HEK293 (cell line): Measurements from ENCODE around the gene TYRP1.
A peak's percentile ranks its signal among the peaks of the same experiment; 100 is the strongest.

ENCODE experiments used
- CTCF ChIA-PET: fragments of 350-600 bp; formaldehyde crosslinking; extraction: SDS; loops from one replicate; lab custom pipeline; 2021; ENCODE audit warnings: antibody characterized with exemption; lab: Yijun Ruan, JAX
- POLR2A ChIA-PET: fragments of 300-600 bp; formaldehyde crosslinking; extraction: SDS; loops from one replicate; lab custom pipeline; 2020; ENCODE audit warnings: antibody characterized with exemption, inconsistent platforms; lab: Yijun Ruan, JAX
- H3K27ac ChIP-seq: fragments of 200-500 bp; sonication (Bioruptor generic); 2 replicates; pipeline ENCODE4 v1.5.1; 2014; ENCODE audit warnings: low read depth, low read length, control low read depth, inconsistent platforms; ENCODE audit errors: extremely low read depth
- H3K36me3 ChIP-seq, 2 experiments: fragments of 200-500 bp in 1 of 2; sonication (Bioruptor generic) in 1 of 2; 1 replicate in 1 of 2; 2 replicates in 1 of 2; pipeline ENCODE4 v1.5.1; 2014 to 2017; ENCODE audit warnings: inconsistent platforms in 2 of 2, low read length in 2 of 2; ENCODE audit not compliant: control insufficient read depth in 2 of 2, insufficient read depth in 1 of 2
- H3K4me1 ChIP-seq: fragments of 200-500 bp; sonication (Bioruptor generic); 2 replicates; pipeline ENCODE4 v1.5.1; 2014; ENCODE audit warnings: mild to moderate bottlenecking, low read length, inconsistent platforms; ENCODE audit not compliant: control insufficient read depth, insufficient read depth
- H3K4me3 ChIP-seq: 2 replicates; pipeline ENCODE4 v1.5.1; 2011; ENCODE audit warnings: low read depth, mild to moderate bottlenecking, control low read depth, low read length, moderate library complexity
- H3K9me3 ChIP-seq: fragments of 200-500 bp; sonication (Bioruptor generic); 2 replicates; pipeline ENCODE4 v1.5.1; 2014; ENCODE audit warnings: low read depth, low read length, inconsistent platforms; ENCODE audit not compliant: control insufficient read depth, insufficient read depth
- CTCF ChIP-seq: fragments of 450-650 bp; formaldehyde crosslinking; IDR thresholded peaks from 2 replicates; pipeline ENCODE4 v1.5.1; 2016; ENCODE audit warnings: missing biosample characterization, missing genetic modification characterization
- IKZF3 ChIP-seq: fragments of 450-650 bp; IDR thresholded peaks from 2 replicates; pipeline ENCODE4 v1.5.0; 2018; ENCODE audit warnings: missing biosample characterization, mild to moderate bottlenecking, missing genetic modification characterization, moderate library complexity
- KLF10 ChIP-seq: fragments of 450-650 bp; IDR thresholded peaks from 2 replicates; pipeline ENCODE4 v1.5.1; 2018; ENCODE audit warnings: missing biosample characterization, mild to moderate bottlenecking, missing genetic modification characterization
- KLF9 ChIP-seq: fragments of 450-650 bp; formaldehyde crosslinking; IDR thresholded peaks from 2 replicates; pipeline ENCODE4 v1.5.1; 2016; ENCODE audit warnings: missing biosample characterization, missing genetic modification characterization, low read depth
- MYNN ChIP-seq: fragments of 450-650 bp; formaldehyde crosslinking; IDR thresholded peaks from 2 replicates; pipeline ENCODE4 v1.5.1; 2016; ENCODE audit warnings: missing biosample characterization, missing genetic modification characterization, borderline replicate concordance
- ZEB2 ChIP-seq: fragments of 450-650 bp; formaldehyde crosslinking; IDR thresholded peaks from 2 replicates; pipeline ENCODE4 v1.5.1; 2016; ENCODE audit warnings: missing biosample characterization, missing genetic modification characterization
- ZNF19 ChIP-seq: fragments of 450-650 bp; formaldehyde crosslinking; IDR thresholded peaks from 2 replicates; pipeline ENCODE4; 2016; ENCODE audit warnings: missing biosample characterization, missing genetic modification characterization, low read depth
- ZNF202 ChIP-seq: fragments of 450-650 bp; formaldehyde crosslinking; IDR thresholded peaks from 2 replicates; pipeline ENCODE4 v1.5.1; 2016; ENCODE audit warnings: missing biosample characterization, missing genetic modification characterization, borderline replicate concordance
- ZNF211 ChIP-seq: fragments of 450-650 bp; formaldehyde crosslinking; IDR thresholded peaks from 2 replicates; pipeline ENCODE4 v1.5.1; 2016; ENCODE audit warnings: low read depth, missing biosample characterization, missing genetic modification characterization
- ZNF335 ChIP-seq: fragments of 450-650 bp; formaldehyde crosslinking; conservative IDR thresholded peaks from 2 replicates; pipeline ENCODE4 v1.5.1; 2016; ENCODE audit warnings: missing biosample characterization, missing genetic modification characterization
- ZNF366 ChIP-seq: fragments of 450-650 bp; formaldehyde crosslinking; conservative IDR thresholded peaks from 2 replicates; pipeline ENCODE4 v1.5.1; 2016; ENCODE audit warnings: missing biosample characterization, missing genetic modification characterization
- ZNF404 ChIP-seq: fragments of 450-650 bp; formaldehyde crosslinking; IDR thresholded peaks from 2 replicates; pipeline ENCODE4 v1.5.1; 2017; ENCODE audit warnings: missing biosample characterization, missing genetic modification characterization
- ZNF416 ChIP-seq: fragments of 450-650 bp; formaldehyde crosslinking; IDR thresholded peaks from 2 replicates; pipeline ENCODE4 v1.5.1; 2016; ENCODE audit warnings: missing biosample characterization, missing genetic modification characterization
- ZNF449 ChIP-seq: fragments of 450-650 bp; formaldehyde crosslinking; IDR thresholded peaks from 2 replicates; pipeline ENCODE4 v1.5.1; 2017; ENCODE audit warnings: missing biosample characterization, mild to moderate bottlenecking, missing genetic modification characterization, moderate library complexity
- ZNF521 ChIP-seq: fragments of 450-650 bp; formaldehyde crosslinking; IDR thresholded peaks from 2 replicates; pipeline ENCODE4 v1.5.1; 2017; ENCODE audit warnings: missing biosample characterization, mild to moderate bottlenecking, missing genetic modification characterization
- ZNF561 ChIP-seq: fragments of 450-650 bp; IDR thresholded peaks from 2 replicates; pipeline ENCODE4 v1.5.1; 2018; ENCODE audit warnings: missing biosample characterization, missing genetic modification characterization, borderline replicate concordance
- ZNF654 ChIP-seq: fragments of 450-650 bp; formaldehyde crosslinking; IDR thresholded peaks from 2 replicates; pipeline ENCODE4 v1.5.1; 2016; ENCODE audit warnings: low read depth, missing biosample characterization, missing genetic modification characterization
- ZNF660 ChIP-seq: fragments of 450-650 bp; IDR thresholded peaks from 2 replicates; pipeline ENCODE4 v1.5.1; 2018; ENCODE audit warnings: missing biosample characterization, mild to moderate bottlenecking, missing genetic modification characterization
- ZNF704 ChIP-seq: fragments of 450-650 bp; formaldehyde crosslinking; IDR thresholded peaks from 2 replicates; pipeline ENCODE4 v1.5.1; 2016; ENCODE audit warnings: missing biosample characterization, missing genetic modification characterization
- ZSCAN30 ChIP-seq: fragments of 450-650 bp; IDR thresholded peaks from 2 replicates; pipeline ENCODE4 v1.5.1; 2018; ENCODE audit warnings: missing biosample characterization, mild to moderate bottlenecking, missing genetic modification characterization, moderate library complexity
- TF ChIP-seq, protein P1 (sequence below): fragments of 450-650 bp; formaldehyde crosslinking; IDR thresholded peaks from 2 replicates; pipeline ENCODE4 v1.5.1; 2016; ENCODE audit warnings: missing biosample characterization, missing genetic modification characterization, low read depth
- TF ChIP-seq, protein P2 (sequence below): fragments of 450-650 bp; formaldehyde crosslinking; IDR thresholded peaks from 2 replicates; pipeline ENCODE4 v1.5.1; 2016; ENCODE audit warnings: missing biosample characterization, missing genetic modification characterization

The TYRP1 gene

DNA sequence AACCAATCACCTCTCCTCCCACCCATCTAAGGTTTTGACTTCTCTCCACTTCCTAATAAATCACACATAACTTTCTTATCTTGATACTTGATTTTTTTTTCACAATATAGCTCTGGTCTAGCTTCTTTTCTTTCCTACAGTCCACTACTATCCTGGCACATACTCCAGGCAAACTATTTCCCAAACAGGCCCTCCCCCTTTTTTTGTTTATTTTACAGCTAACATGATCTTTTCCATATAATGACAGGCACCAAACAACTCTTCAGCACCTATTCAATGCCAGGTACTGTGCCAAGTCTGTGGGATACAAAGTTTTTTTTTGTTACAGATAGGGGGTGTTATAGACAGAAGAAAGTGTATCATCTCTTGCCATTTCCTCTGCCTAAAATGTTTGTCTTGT is 7.9 kb downstream of the TYRP1 start:
- Histone ChIP-seq H3K4me1 (peaks cover 16% of the 10 kb centered on the region), H3K27ac (no peak overlapping the region), H3K9me3 (no peaks in the 10 kb centered on the region), H3K36me3 (no peaks in the 10 kb centered on the region), H3K4me3 (no peak overlapping the region)
- POLR2A ChIA-PET: no interaction called here
- TF ChIP-seq ZNF704 (tag by site-specific recombination): no peak
- TF ChIP-seq ZSCAN30 (tag by site-specific recombination): no peak
- no peak for TF ChIP-seq MYNN (tag by site-specific recombination)
- no peak for TF ChIP-seq ZNF654 (tag by site-specific recombination)
- no peak for TF ChIP-seq ZNF366 (tag by site-specific recombination)
- CTCF ChIA-PET: interaction anchor here (0.6 to 0.8 kb wide), 5 partner anchors 22 to 812 kb away, joined by 3 to 4 read pairs (median 3); no protein-coding TSS in a partner anchor

DNA sequence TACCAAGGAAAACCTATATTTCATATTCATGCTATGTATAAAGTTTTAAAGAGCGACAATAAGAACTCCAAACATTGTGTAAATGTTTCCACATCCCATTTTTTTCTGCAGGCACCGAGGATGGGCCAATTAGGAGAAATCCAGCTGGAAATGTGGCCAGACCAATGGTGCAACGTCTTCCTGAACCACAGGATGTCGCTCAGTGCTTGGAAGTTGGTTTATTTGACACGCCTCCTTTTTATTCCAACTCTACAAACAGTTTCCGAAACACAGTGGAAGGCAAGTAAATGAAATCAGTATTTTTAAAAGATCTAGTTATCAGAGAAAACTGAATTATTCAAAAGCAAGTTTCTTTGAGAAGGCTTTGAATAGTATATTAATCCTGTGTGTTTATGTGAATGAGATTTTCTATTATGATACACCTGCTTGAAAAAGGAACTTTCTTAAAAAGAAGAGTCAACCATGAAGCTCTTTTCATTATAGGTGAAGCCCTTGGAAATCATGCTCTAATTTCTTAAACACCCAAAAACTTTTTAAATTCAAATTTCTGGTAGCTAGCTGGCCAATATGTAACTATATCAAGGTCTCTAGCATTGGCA is 9.1 kb downstream of the TYRP1 start:
- POLR2A ChIA-PET: no interaction called here
- CTCF ChIA-PET: interaction anchor here (0.6 to 1.7 kb wide), 34 partner anchors 9 to 1883 kb away, joined by 3 to 24 read pairs (median 3); no protein-coding TSS in a partner anchor

GRCh38 chr9:12703996-12704395 is 10.8 kb downstream of the TYRP1 start:
- ChIA-PET POLR2A (interaction anchor here (0.6 kb wide), 1 partner anchor 1960 kb away, joined by 3 read pairs; no protein-coding TSS in a partner anchor), CTCF (interaction anchor here (0.6 to 1.7 kb wide), 4 partner anchors 15 to 1531 kb away, joined by 3 to 13 read pairs (median 6); no protein-coding TSS in a partner anchor)
- no peak overlapping the region for H3K27ac ChIP-seq
- no peaks in the 10 kb centered on the region for H3K9me3 ChIP-seq
- H3K4me3 ChIP-seq: no peak overlapping the region
- peaks cover 3% of the 10 kb centered on the region; the same call in 1 of the 2 replicates for H3K4me1 ChIP-seq
- H3K36me3 ChIP-seq: no peaks in the 10 kb centered on the region
- TF ChIP-seq ZNF561 (no peak), ZEB2 (tag by site-specific recombination) (no peak), ZNF449 (tag by site-specific recombination) (no peak), ZNF416 (no peak), ZNF202 (tag by site-specific recombination) (no peak), ZNF404 (tag by site-specific recombination) (no peak), ZNF521 (tag by site-specific recombination) (no peak)
- TF ChIP-seq, protein P1, sequence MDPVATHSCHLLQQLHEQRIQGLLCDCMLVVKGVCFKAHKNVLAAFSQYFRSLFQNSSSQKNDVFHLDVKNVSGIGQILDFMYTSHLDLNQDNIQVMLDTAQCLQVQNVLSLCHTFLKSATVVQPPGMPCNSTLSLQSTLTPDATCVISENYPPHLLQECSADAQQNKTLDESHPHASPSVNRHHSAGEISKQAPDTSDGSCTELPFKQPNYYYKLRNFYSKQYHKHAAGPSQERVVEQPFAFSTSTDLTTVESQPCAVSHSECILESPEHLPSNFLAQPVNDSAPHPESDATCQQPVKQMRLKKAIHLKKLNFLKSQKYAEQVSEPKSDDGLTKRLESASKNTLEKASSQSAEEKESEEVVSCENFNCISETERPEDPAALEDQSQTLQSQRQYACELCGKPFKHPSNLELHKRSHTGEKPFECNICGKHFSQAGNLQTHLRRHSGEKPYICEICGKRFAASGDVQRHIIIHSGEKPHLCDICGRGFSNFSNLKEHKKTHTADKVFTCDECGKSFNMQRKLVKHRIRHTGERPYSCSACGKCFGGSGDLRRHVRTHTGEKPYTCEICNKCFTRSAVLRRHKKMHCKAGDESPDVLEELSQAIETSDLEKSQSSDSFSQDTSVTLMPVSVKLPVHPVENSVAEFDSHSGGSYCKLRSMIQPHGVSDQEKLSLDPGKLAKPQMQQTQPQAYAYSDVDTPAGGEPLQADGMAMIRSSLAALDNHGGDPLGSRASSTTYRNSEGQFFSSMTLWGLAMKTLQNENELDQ (tag by site-specific recombination): no peak
- TF ChIP-seq, protein P2, sequence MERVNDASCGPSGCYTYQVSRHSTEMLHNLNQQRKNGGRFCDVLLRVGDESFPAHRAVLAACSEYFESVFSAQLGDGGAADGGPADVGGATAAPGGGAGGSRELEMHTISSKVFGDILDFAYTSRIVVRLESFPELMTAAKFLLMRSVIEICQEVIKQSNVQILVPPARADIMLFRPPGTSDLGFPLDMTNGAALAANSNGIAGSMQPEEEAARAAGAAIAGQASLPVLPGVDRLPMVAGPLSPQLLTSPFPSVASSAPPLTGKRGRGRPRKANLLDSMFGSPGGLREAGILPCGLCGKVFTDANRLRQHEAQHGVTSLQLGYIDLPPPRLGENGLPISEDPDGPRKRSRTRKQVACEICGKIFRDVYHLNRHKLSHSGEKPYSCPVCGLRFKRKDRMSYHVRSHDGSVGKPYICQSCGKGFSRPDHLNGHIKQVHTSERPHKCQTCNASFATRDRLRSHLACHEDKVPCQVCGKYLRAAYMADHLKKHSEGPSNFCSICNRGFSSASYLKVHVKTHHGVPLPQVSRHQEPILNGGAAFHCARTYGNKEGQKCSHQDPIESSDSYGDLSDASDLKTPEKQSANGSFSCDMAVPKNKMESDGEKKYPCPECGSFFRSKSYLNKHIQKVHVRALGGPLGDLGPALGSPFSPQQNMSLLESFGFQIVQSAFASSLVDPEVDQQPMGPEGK: no peak

More for the DNA sequence above, 9.1 kb downstream of the TYRP1 start:
- Histone ChIP-seq H3K27ac (no peak overlapping the region), H3K4me3 (no peak overlapping the region), H3K9me3 (no peaks in the 10 kb centered on the region), H3K4me1 (peaks cover 13% of the 10 kb centered on the region), H3K36me3 (no peaks in the 10 kb centered on the region)
- TF ChIP-seq ZNF211 (tag by site-specific recombination) (no peak), CTCF (tag by site-specific recombination) (peak; percentile 59), ZNF654 (tag by site-specific recombination) (peak; percentile 86), ZNF19 (tag by site-specific recombination) (no peak), ZNF660 (0 out of 2 replicates have a peak, but pooled peaks have one; percentile 32), KLF10 (peak; percentile 59; the same call in 1 of the 2 replicates), IKZF3 (tag by site-specific recombination) (peak; percentile 86), KLF9 (peak; percentile 83), ZNF335 (tag by site-specific recombination) (peak; percentile 34), ZNF416 (no peak)
